PC-3 (cell line): Measurements from ENCODE around the gene GADL1. TPM values are rescaled to one million over a fixed set of nuclear protein-coding genes. Genes with fewer than 3 reads are reported as not detected.

ENCODE experiments used
- ATAC-seq: fragments of 200-7000 bp; cut with Tn5 transposase; 2 replicates; pipeline ENCODE4 v1.9.1; 2020; ENCODE audit warnings: mild to moderate bottlenecking, moderate library complexity
- BruUV-seq: library from RNA; stranded (reverse); fragments of 400-500 nt; replicated peaks from 2 replicates; lab custom pipeline; 2021; lab: Mats Ljungman, UMichigan
- CTCF ChIA-PET: fragments of 300-600 bp; sonication (Branson Sonifier 250); formaldehyde crosslinking; loops from one replicate; lab custom pipeline; 2022; ENCODE audit warnings: antibody characterized with exemption; lab: Charles Lee
- POLR2A ChIA-PET: fragments of 300-600 bp; sonication (Branson Sonifier 250); formaldehyde crosslinking; loops from one replicate; lab custom pipeline; 2022; ENCODE audit warnings: antibody characterized with exemption; ENCODE audit not compliant: unreplicated experiment; lab: Charles Lee
- DNase-seq: peaks from one replicate; pipeline ENCODE4 v3.0.0-alpha.2; 2015
- H2AFZ ChIP-seq: fragments of 300-600 bp; sonication (generic); 2 replicates; pipeline ENCODE4 v1.6.0; 2016; ENCODE audit warnings: antibody characterized with exemption, low read length
- H3F3A ChIP-seq: fragments of 300-600 bp; sonication (generic); one replicate; pipeline ENCODE4 v1.6.0; 2017; ENCODE audit warnings: antibody characterized with exemption, low read length, control low read depth, mild to moderate bottlenecking; ENCODE audit not compliant: unreplicated experiment
- H3K27ac ChIP-seq: fragments of 300-600 bp; sonication (generic); 2 replicates; pipeline ENCODE4 v1.5.1; 2016; ENCODE audit warnings: mild to moderate bottlenecking, low read length
- H3K27me3 ChIP-seq: fragments of 300-600 bp; sonication (generic); 2 replicates; pipeline ENCODE4 v1.6.1; 2016; ENCODE audit warnings: low read length, mixed read lengths
- H3K36me3 ChIP-seq: fragments of 300-600 bp; sonication (generic); 2 replicates; pipeline ENCODE4 v1.6.1; 2016; ENCODE audit warnings: low read depth, mixed run types, low read length, mixed read lengths
- H3K4me1 ChIP-seq: fragments of 300-600 bp; sonication (generic); 2 replicates; pipeline ENCODE4 v1.5.1; 2016; ENCODE audit warnings: low read length; ENCODE audit not compliant: insufficient read depth
- H3K4me2 ChIP-seq: fragments of 300-600 bp; sonication (generic); 2 replicates; pipeline ENCODE4 v1.6.0; 2016; ENCODE audit warnings: low read length
- H3K4me3 ChIP-seq: fragments of 300-600 bp; sonication (generic); 2 replicates; pipeline ENCODE4 v1.5.1; 2016; ENCODE audit warnings: mild to moderate bottlenecking, low read length, mixed read lengths
- H3K79me2 ChIP-seq: fragments of 300-600 bp; sonication (generic); 2 replicates; pipeline ENCODE4 v1.6.1; 2017; ENCODE audit warnings: low read length, mixed read lengths
- H3K9ac ChIP-seq: fragments of 300-600 bp; sonication (generic); 2 replicates; pipeline ENCODE4 v1.6.0; 2016; ENCODE audit warnings: mild to moderate bottlenecking, low read length
- H3K9me2 ChIP-seq: fragments of 300-600 bp; sonication (generic); replicated peaks from 2 replicates; pipeline ENCODE4 v1.6.1; 2016; ENCODE audit warnings: mixed run types, low read length, mixed read lengths
- H3K9me3 ChIP-seq: fragments of 300-600 bp; sonication (generic); 2 replicates; pipeline ENCODE4 v1.6.1; 2016; ENCODE audit warnings: low read length, mixed read lengths
- H4K20me1 ChIP-seq: fragments of 300-600 bp; sonication (generic); 2 replicates; pipeline ENCODE4 v1.6.1; 2016; ENCODE audit warnings: low read length, mixed read lengths
- EZH2 ChIP-seq: fragments of 300-600 bp; sonication (generic); IDR thresholded peaks from one replicate; pipeline ENCODE4 v1.6.1; 2017; ENCODE audit warnings: antibody characterized with exemption, mild to moderate bottlenecking, low read length; ENCODE audit not compliant: unreplicated experiment
- EZH2phosphoT487 ChIP-seq: fragments of 300-600 bp; sonication (generic); IDR thresholded peaks from 2 replicates; pipeline ENCODE4 v1.6.1; 2018; ENCODE audit warnings: mild to moderate bottlenecking, antibody characterized with exemption, low read length, borderline replicate concordance
- intact Hi-C: fragments of 100-400 bp; cut with micrococcal nuclease; formaldehyde crosslinking; loops from 2 replicates; pipeline ENCODE4 v1.9.0; 2023
- total RNA-seq: library from RNA; depleted of rRNA; stranded (reverse); fragments of >200 nt; gene quantifications from 2 replicates; pipeline ENCODE4 v1.2.3, GENCODE V29; 2014
- TF ChIP-seq, protein P1 (sequence below): fragments of 300-600 bp; sonication (generic); conservative IDR thresholded peaks from 2 replicates; pipeline ENCODE4 v1.5.1; 2017; ENCODE audit warnings: antibody characterized with exemption, low read depth, mild to moderate bottlenecking, low read length

Gene GADL1
- total RNA-seq, 1 experiment from 2014 or later: not detected

DNA sequence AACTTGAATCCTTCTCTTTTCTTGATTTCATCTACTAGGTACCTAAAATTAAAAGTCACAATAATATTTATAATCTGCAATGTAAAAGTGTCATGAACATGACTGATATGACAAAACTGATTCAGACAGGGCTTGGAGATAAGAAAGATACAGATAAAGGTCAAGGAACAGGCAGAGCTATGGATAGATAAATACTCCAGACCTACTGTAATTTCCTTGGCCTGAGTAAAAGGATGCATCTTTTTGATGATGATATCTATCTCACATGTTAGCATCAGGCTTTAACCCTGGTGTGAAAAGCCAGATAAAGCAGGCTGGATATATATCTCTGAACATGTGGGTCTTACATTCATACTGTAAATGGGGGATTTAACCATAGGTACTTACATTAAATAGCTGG, 108.1 kb downstream of the GADL1 start:
- CTCF ChIA-PET: no interaction called here
- BruUV-seq: no TSS peak

DNA sequence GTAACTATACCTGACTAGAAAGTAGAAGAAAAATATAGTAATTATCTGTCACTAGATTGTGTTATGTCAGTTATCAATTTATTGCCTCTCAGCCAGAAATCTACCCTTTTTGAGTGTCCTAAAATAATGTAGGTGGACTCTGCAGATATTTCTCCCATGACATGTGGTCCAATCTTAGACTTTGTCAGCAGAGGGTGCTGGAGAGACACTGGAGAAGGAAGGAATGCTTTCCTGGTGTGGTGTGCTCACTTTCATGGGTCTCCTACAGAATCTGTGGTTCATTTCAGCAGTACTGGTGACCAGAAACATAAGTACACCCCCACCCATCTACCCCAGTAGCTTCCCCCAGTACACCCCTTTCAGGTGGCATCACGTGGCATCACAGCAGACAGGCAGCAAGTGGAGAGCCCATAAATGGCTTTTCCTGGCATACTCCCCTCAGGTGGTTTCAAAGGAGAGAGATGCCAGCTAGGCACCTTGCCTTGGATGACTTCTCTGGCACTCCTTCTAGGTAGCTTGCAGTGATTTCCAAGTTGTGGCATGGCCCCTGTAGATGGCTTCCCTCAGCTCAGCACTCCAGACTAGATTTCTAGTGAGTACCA, 114.7 kb downstream of the GADL1 start:
- H3K27me3 ChIP-seq: no peaks in the 10 kb centered on the region
- no peak overlapping the region for H3K4me3 ChIP-seq
- H2AFZ ChIP-seq: no peak overlapping the region
- H3K36me3 ChIP-seq: no peaks in the 10 kb centered on the region
- CTCF ChIA-PET: no interaction called here
- H3K9me3 ChIP-seq: no peaks in the 10 kb centered on the region
- no peak overlapping the region for H3K9ac ChIP-seq
- POLR2A ChIA-PET: no interaction called here
- intact Hi-C loops: loop anchor here (5.0 to 10.0 kb wide), 2 partner anchors 113 to 595 kb away; partner anchors contain the start of gene GADL1
- no TSS peak for BruUV-seq
- H4K20me1 ChIP-seq: no peaks in the 10 kb centered on the region
- ATAC-seq: no peak
- TF ChIP-seq, protein P1, sequence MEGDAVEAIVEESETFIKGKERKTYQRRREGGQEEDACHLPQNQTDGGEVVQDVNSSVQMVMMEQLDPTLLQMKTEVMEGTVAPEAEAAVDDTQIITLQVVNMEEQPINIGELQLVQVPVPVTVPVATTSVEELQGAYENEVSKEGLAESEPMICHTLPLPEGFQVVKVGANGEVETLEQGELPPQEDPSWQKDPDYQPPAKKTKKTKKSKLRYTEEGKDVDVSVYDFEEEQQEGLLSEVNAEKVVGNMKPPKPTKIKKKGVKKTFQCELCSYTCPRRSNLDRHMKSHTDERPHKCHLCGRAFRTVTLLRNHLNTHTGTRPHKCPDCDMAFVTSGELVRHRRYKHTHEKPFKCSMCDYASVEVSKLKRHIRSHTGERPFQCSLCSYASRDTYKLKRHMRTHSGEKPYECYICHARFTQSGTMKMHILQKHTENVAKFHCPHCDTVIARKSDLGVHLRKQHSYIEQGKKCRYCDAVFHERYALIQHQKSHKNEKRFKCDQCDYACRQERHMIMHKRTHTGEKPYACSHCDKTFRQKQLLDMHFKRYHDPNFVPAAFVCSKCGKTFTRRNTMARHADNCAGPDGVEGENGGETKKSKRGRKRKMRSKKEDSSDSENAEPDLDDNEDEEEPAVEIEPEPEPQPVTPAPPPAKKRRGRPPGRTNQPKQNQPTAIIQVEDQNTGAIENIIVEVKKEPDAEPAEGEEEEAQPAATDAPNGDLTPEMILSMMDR: peak; percentile 80
- TF ChIP-seq EZH2phosphoT487: no peak
- H3F3A ChIP-seq: no peaks in the 10 kb centered on the region
- H3K9me2 ChIP-seq: no peaks in the 10 kb centered on the region
- H3K4me2 ChIP-seq: no peak overlapping the region
- H3K27ac ChIP-seq: no peak overlapping the region
- DNase-seq: peak; percentile 72
- H3K4me1 ChIP-seq: peaks cover 21% of the 10 kb centered on the region
- no peaks in the 10 kb centered on the region for H3K79me2 ChIP-seq

More for the DNA sequence above, 108.1 kb downstream of the GADL1 start:
- TF ChIP-seq EZH2 (no peak), EZH2phosphoT487 (no peak)
- TF ChIP-seq, protein P1: no peak
- Histone ChIP-seq H4K20me1 (no peaks in the 10 kb centered on the region), H3K9me3 (no peaks in the 10 kb centered on the region), H3K79me2 (no peaks in the 10 kb centered on the region), H3K9ac (no peak overlapping the region), H3K4me3 (no peak overlapping the region), H3K27ac (no peak overlapping the region), H3K27me3 (no peaks in the 10 kb centered on the region), H3K4me1 (no peaks in the 10 kb centered on the region), H3K36me3 (no peaks in the 10 kb centered on the region), H3F3A (no peaks in the 10 kb centered on the region), H2AFZ (no peak overlapping the region), H3K4me2 (no peak overlapping the region), H3K9me2 (no peaks in the 10 kb centered on the region)
- ATAC-seq (no peak), DNase-seq (no peak)
- intact Hi-C loops: no loop called here
- POLR2A ChIA-PET: no interaction called here

DNA sequence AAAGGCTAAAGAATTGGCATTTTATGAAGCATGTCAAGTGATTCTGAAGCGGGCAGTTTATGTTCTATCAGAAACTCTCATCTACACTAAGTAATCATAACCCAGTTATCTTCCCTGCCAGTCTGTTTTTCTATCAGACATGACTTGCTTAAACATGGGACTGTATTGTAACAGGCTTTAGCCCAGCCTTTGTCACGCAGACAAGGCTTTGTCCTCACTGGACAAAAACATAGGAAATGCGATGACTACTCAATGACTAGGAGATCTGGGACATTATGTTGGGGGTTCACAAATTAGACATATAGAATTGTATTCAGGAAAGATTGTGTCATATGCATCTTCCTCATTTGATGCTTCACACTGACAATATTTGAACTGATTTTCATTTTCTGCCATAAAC, 115.5 kb downstream of the GADL1 start:
- Histone ChIP-seq H3F3A (no peaks in the 10 kb centered on the region), H3K9ac (no peak overlapping the region), H3K27me3 (no peaks in the 10 kb centered on the region), H3K4me3 (no peak overlapping the region), H3K27ac (no peak overlapping the region), H3K4me2 (no peak overlapping the region), H3K79me2 (no peaks in the 10 kb centered on the region), H4K20me1 (no peaks in the 10 kb centered on the region), H3K9me3 (no peaks in the 10 kb centered on the region), H3K4me1 (peaks cover 24% of the 10 kb centered on the region), H2AFZ (no peak overlapping the region), H3K36me3 (no peaks in the 10 kb centered on the region), H3K9me2 (no peaks in the 10 kb centered on the region)
- DNase-seq: no peak
- POLR2A ChIA-PET: no interaction called here
- BruUV-seq: no TSS peak
- intact Hi-C loops: loop anchor here (5.0 to 10.0 kb wide), 2 partner anchors 113 to 596 kb away; partner anchors contain the start of gene GADL1
- ATAC-seq: no peak
- CTCF ChIA-PET: no interaction called here
- TF ChIP-seq EZH2 (no peak), EZH2phosphoT487 (no peak)
- TF ChIP-seq, protein P1: no peak
